Islet of Langerhans (tissue), 1 donor: ENCODE measurements around the gene ATOX1.

Experiments used
- FAIRE-seq: peaks from one replicate; lab custom pipeline; 2011; peaks lifted over from hg19 to GRCh38; lab: Jason Lieb, UNC

Gene ATOX1

GRCh38 chr5:151697452-151697851 is 61.0 kb downstream of the ATOX1 start:
- FAIRE-seq, result no peak

- FAIRE-seq, result no peak
These were observed 61.9 kb downstream of the ATOX1 start for GRCh38 chr5:151696470-151697061.

DNA sequence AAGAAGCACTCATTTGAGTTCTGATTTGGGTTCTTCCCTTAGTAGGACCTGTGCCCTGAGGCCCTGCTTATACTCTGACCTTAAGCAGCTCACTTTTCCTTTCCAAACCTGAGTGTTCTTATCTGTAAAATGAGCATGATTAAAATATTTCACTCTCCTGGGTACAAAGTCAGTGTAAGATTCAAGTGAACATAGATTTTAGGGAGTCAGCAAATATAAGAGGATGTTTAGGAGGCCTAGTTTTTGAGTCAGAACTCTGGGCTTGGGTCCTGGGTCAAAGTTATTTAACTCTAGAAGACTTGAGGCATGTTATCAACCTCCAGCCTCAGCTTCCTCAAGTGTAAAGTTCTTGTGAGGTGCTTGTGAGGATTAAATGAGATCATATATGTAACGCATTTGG is 63.0 kb downstream of the ATOX1 start:
- FAIRE-seq, result no peak

DNA sequence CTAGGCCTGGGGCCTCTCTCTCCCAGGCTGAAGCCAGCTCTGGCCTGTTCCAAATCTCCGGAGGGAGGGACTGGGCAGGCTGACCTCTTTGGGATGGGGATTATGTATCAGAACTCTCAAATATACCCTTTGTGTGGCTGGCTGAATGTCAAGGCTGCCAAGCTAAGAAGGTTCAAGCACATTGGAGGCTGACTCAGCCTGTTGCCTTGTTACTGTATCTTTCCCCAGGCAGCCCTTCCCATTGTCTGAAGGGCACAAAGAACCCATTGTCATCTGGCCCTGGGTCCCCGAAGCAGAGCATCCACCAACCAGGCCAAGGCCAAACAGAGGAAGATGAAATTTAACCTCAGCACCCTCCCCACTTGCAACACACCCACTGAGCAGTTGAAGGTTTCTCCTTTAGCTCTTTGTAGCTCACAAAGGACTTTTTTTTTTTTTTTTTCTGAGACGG is 64.4 kb downstream of the ATOX1 start:
- no peak for FAIRE-seq
